LHCN-M2 (cell line): ENCODE data around the gene TSKU. TPM values are rescaled to one million over a fixed set of nuclear protein-coding genes. Genes with fewer than 3 reads are reported as not detected.

Experiments
- DNase-seq: peaks from one replicate; pipeline ENCODE4 v3.0.0-alpha.2; 2012; ENCODE audit warnings: low read depth
- total RNA-seq: library from RNA; depleted of rRNA; stranded (reverse); fragments of >200 nt; gene quantifications from 2 replicates; pipeline ENCODE4 v1.2.3, GENCODE V29; 2014; rRNA removed

TSKU gene
- total RNA-seq, 1 experiment from 2014 or later: 22.6 TPM

DNA sequence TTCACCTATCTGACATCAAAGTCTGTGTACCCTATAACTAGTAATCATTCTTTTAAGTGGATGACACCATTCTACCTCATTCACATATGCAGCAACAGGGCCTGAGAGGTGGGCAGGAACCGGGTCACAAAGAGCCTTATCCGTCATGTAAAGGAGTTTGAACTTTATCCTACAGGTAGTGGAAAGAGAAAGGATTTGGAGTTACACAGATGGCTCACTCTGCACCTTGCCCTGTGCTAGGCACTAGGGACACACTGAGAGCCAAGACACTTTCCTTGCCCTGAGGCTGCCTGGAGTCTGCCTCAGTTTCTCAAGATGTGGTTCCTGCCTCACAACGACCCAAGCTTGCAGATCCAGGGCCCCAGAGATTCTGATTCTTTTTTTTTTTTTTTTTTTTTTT, 63.3 kb downstream of the TSKU start:
- DNase-seq: no peak

Other genes with a start within 250 kb of the TSKU start
- 0.06 TPM in 2 replicates for gene LRRC32, start 112.6 kb upstream of the TSKU start, total RNA-seq
- 11.1 and 12.5 TPM in 2 replicates for gene ACER3, start 77.6 kb downstream of the TSKU start, total RNA-seq